Keratinocyte (primary cell): Measurements from ENCODE around the gene PAK3.

Experiments used
- CTCF ChIP-seq, 3 experiments: IDR thresholded peaks in 1 of 3; conservative IDR thresholded peaks in 1 of 3; optimal IDR thresholded peaks in 1 of 3; 2 replicates in 2 of 3; 3 replicates in 1 of 3; pipeline versions ENCODE3 to v1.5.1; 2011; ENCODE audit warnings: low read length in 3 of 3, mild to moderate bottlenecking in 3 of 3, moderate library complexity in 2 of 3, control low read depth in 1 of 3, inconsistent platforms in 1 of 3; ENCODE audit not compliant: insufficient read depth in 2 of 3; ENCODE audit errors: extremely low read depth in 1 of 3
- EZH2 ChIP-seq: IDR thresholded peaks from one replicate; pipeline ENCODE4 v1.6.1; 2012; ENCODE audit warnings: inconsistent platforms, mild to moderate bottlenecking, low read length, moderate library complexity

- TF ChIP-seq CTCF (optimal IDR thresholded peaks at IDR 0.05 in 1 of 3, IDR thresholded peaks at IDR 0.05 in 1 of 3, conservative IDR thresholded peaks at IDR 0.05 in 1 of 3; ENCODE audit: extremely low read depth in 1 of 3, insufficient read depth in 2 of 3, low read length in 3 of 3) (no peak), EZH2 (no peak)
Observed at GRCh38 chrX:111165902-111166301, 69.9 kb downstream of the PAK3 start.
